ENCODE results near the gene SLC22A23. TPM values are rescaled to one million over a fixed set of nuclear protein-coding genes. Genes with fewer than 3 reads are reported as not detected.

SLC22A23 gene
- total and polyA plus RNA-seq, 2 donors (not counting 1 experiment from before 2014, with no cell fraction given), result 0.18 to 1.4 TPM

DNA sequence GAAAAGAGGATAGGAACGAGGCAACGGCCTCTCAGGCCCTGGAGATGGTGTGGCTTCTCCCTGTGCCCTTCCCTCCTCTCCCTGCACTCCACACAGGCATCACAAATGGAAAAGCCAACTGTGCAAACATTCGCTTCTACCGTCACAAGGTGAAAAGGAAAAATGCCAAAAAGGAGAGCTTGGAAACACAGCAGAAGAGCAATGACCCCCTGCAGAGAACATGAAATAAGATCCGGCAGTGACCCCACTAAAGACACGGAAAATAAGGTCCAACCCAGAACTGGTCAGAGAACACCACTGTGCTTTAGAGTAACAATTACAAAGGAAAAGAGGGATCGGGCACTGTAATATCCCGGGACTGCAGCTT is 63.0 kb downstream of the SLC22A23 start:
- Mint-ChIP-seq H3K4me1 (peaks cover 8% of the 10 kb centered on the region), H3K27me3 (no peaks in the 10 kb centered on the region), H3K4me3 (no peak overlapping the region), H3K9me3 (ENCODE audit: insufficient read depth) (no peaks in the 10 kb centered on the region), H3K27ac (no peak overlapping the region)
- ChIA-PET CTCF (interaction anchor here (1.1 kb wide), 1 partner anchor 18 kb away, joined by 3 read pairs; no protein-coding TSS in a partner anchor), POLR2A (no interaction called here)
- no peak overlapping the region for H3K9ac ChIP-seq (ENCODE audit: low read length)
- peaks cover 5 to 7% of the 10 kb centered on the region in 2 donors for H3K4me1 ChIP-seq (ENCODE audit: control insufficient read depth in 2 of 2, insufficient read depth in 2 of 2, low read length in 2 of 2)
- H3K27me3 ChIP-seq (replicated peaks in 1 of 4; ENCODE audit: control extremely low read depth in 1 of 4, control insufficient read depth in 3 of 4, insufficient read depth in 4 of 4, low read length in 3 of 4), result no peaks in the 10 kb centered on the region
- no peaks in the 10 kb centered on the region for H3K79me2 ChIP-seq (ENCODE audit: control insufficient read depth, insufficient read depth, low read length)
- H2AFZ ChIP-seq (ENCODE audit: insufficient read depth, low read depth, low read length, poor library complexity, severe bottlenecking), result no peak overlapping the region
- TF ChIP-seq EZH2 (IDR thresholded peaks at IDR 0.05; ENCODE audit: borderline replicate concordance, insufficient read depth, low read depth, low read length, poor library complexity, severe bottlenecking), result no peak
- TF ChIP-seq, protein P1, sequence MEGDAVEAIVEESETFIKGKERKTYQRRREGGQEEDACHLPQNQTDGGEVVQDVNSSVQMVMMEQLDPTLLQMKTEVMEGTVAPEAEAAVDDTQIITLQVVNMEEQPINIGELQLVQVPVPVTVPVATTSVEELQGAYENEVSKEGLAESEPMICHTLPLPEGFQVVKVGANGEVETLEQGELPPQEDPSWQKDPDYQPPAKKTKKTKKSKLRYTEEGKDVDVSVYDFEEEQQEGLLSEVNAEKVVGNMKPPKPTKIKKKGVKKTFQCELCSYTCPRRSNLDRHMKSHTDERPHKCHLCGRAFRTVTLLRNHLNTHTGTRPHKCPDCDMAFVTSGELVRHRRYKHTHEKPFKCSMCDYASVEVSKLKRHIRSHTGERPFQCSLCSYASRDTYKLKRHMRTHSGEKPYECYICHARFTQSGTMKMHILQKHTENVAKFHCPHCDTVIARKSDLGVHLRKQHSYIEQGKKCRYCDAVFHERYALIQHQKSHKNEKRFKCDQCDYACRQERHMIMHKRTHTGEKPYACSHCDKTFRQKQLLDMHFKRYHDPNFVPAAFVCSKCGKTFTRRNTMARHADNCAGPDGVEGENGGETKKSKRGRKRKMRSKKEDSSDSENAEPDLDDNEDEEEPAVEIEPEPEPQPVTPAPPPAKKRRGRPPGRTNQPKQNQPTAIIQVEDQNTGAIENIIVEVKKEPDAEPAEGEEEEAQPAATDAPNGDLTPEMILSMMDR (IDR thresholded peaks at IDR 0.05), result no peak
- no peak overlapping the region for H3K4me2 ChIP-seq (replicated peaks; ENCODE audit: low read depth, low read length, poor library complexity, severe bottlenecking)
- ATAC-seq (ENCODE audit: low read depth), result no peak
- no peak for DNase-seq
- 88% methylated on average over 6 of the region's 8 CpGs for WGBS (ENCODE audit: insufficient coverage)
- intact Hi-C loops (cut with micrococcal nuclease), result no loop called here
- no peaks in the 10 kb centered on the region for H4K20me1 ChIP-seq (ENCODE audit: control insufficient read depth, insufficient read depth, low read length, poor library complexity, severe bottlenecking)
- H3K36me3 ChIP-seq (replicated peaks in 1 of 2; ENCODE audit: control extremely low read depth in 1 of 2, control insufficient read depth in 1 of 2, extremely low read depth in 1 of 2, insufficient read depth in 2 of 2, low read length in 1 of 2), result no peaks in the 10 kb centered on the region
- no peak overlapping the region for H3K4me3 ChIP-seq (ENCODE audit: control extremely low read depth in 1 of 5, extremely low read depth in 1 of 5, insufficient read depth in 1 of 5, low read depth in 2 of 5, low read length in 4 of 5)
- no peaks in the 10 kb centered on the region for H3K9me3 ChIP-seq (ENCODE audit: control extremely low read depth in 1 of 3, control insufficient read depth in 2 of 3, insufficient read depth in 1 of 3, low read length in 2 of 3)
- H3K27ac ChIP-seq (ENCODE audit: low read length in 2 of 2), result no peak overlapping the region

DNA sequence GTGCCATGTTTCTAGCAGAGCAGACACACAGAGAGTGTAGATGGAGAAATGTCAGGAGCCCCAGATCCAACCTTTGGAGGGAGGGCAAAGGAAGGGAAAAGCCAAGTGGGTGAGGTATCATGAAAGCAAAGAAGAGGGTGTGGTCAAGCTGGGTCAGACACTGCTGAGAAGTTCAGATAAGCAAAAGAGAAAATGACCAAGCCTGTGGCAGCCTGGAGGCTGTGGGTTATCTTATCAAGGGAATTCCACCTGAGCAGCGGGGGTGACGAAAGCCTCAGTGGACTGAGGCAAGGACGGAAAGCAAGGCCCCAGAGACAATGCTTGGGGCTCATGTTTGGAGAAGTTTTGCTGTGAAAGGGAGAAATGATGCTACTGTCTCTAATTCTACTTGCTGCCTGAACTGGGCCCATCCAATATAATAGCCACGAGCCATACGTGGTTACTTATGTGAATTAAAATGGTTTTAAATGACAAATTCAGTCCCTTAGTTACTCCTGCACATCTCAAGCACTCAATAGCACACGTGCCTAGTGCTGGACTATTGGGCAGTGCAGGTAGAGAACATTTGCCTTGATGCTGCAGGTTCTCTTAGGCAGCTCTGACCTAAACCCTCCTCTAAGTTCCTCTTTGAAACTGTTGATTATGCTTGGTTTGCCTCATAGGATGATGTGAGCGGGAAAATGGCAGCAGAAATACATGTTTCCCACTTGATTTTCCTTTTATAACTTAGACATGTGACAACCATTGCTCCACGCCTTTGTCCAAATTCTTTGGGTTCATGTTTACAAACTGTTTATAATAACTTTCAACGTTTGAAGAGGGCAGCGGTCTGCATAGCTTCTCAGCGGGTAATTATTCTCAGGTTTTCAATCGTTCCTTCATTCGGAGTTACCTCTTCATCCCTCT is 63.7 kb downstream of the SLC22A23 start:
- Mint-ChIP-seq H3K27ac (no peak overlapping the region), H3K4me3 (no peak overlapping the region), H3K4me1 (peaks cover 14% of the 10 kb centered on the region), H3K9me3 (ENCODE audit: insufficient read depth) (no peaks in the 10 kb centered on the region), H3K27me3 (no peaks in the 10 kb centered on the region)
- ATAC-seq (ENCODE audit: low read depth) (no peak), DNase-seq (no peak)
- Histone ChIP-seq H3K36me3 (replicated peaks in 1 of 2; ENCODE audit: control extremely low read depth in 1 of 2, control insufficient read depth in 1 of 2, extremely low read depth in 1 of 2, insufficient read depth in 2 of 2, low read length in 1 of 2) (no peaks in the 10 kb centered on the region), H4K20me1 (ENCODE audit: control insufficient read depth, insufficient read depth, low read length, poor library complexity, severe bottlenecking) (no peaks in the 10 kb centered on the region), H3K79me2 (ENCODE audit: control insufficient read depth, insufficient read depth, low read length) (no peaks in the 10 kb centered on the region), H3K9ac (ENCODE audit: low read length) (no peak overlapping the region), H3K4me1 (ENCODE audit: control insufficient read depth in 2 of 2, insufficient read depth in 2 of 2, low read length in 2 of 2) (peaks cover 11 to 13% of the 10 kb centered on the region in 2 donors), H3K9me3 (ENCODE audit: control extremely low read depth in 1 of 3, control insufficient read depth in 2 of 3, insufficient read depth in 1 of 3, low read length in 2 of 3) (no peaks in the 10 kb centered on the region), H3K4me2 (replicated peaks; ENCODE audit: low read depth, low read length, poor library complexity, severe bottlenecking) (no peak overlapping the region), H3K27me3 (replicated peaks in 1 of 4; ENCODE audit: control extremely low read depth in 1 of 4, control insufficient read depth in 3 of 4, insufficient read depth in 4 of 4, low read length in 3 of 4) (no peaks in the 10 kb centered on the region), H3K27ac (ENCODE audit: low read length in 2 of 2) (no peak overlapping the region), H3K4me3 (ENCODE audit: control extremely low read depth in 1 of 5, extremely low read depth in 1 of 5, insufficient read depth in 1 of 5, low read depth in 2 of 5, low read length in 4 of 5) (no peak overlapping the region), H2AFZ (ENCODE audit: insufficient read depth, low read depth, low read length, poor library complexity, severe bottlenecking) (no peak overlapping the region)
- intact Hi-C loops (cut with micrococcal nuclease), result no loop called here
- POLR2A ChIA-PET, result no interaction called here
- TF ChIP-seq, protein P1 (IDR thresholded peaks at IDR 0.05), result no peak
- TF ChIP-seq EZH2 (IDR thresholded peaks at IDR 0.05; ENCODE audit: borderline replicate concordance, insufficient read depth, low read depth, low read length, poor library complexity, severe bottlenecking), result no peak
- WGBS (ENCODE audit: insufficient coverage), result 93% methylated on average over 10 of the region's 13 CpGs
- CTCF ChIA-PET, result interaction anchor here (1.1 kb wide), 1 partner anchor 18 kb away, joined by 3 read pairs; no protein-coding TSS in a partner anchor
